HK-2 (cell line): ENCODE results near the gene CAGE1.
"Not testable (repeated sequence)": the region's sequence is repeated elsewhere in the genome, so short reads cannot be mapped to it uniquely, and the experiment has no call there.

Experiments used
- DNase-seq: peaks from one replicate; pipeline ENCODE4 v3.0.0-alpha.2; 2018; ENCODE audit not compliant: unreplicated experiment

Gene CAGE1

DNA sequence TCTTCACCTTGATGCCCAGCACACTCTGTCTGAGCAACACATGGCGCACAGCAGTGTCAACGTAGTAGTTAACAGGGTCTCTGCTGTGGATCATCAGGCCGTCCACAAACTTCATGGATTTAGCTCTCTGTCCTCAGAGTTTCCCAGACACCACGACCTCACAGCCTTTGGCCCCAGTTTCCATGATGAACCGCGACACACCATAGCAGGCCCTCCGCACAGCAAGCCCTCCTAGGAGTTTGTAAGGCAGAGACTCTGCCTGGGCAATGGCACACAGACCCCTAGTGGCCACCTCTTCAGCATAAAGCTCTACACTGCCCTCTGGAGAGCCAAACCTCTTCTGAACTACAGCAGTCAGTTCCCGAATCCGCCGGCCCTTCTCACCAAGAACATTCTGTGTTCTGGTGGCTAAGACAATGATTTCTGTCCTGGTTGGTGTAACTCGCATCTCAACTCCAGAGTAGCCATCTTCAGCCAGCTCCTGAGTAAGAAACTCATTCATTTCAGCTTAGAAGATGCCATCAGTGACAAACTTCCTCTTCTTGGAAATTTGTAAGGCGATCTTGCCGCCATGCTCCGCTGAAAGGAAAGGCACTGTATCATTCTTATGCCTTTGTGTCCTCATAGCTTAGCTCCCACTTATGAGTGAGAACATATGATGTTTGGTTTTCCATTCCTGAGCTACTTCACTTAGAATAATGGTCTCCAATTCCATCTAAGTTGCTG, 50.4 kb downstream of the CAGE1 start:
- not testable (repeated sequence) for DNase-seq

DNA sequence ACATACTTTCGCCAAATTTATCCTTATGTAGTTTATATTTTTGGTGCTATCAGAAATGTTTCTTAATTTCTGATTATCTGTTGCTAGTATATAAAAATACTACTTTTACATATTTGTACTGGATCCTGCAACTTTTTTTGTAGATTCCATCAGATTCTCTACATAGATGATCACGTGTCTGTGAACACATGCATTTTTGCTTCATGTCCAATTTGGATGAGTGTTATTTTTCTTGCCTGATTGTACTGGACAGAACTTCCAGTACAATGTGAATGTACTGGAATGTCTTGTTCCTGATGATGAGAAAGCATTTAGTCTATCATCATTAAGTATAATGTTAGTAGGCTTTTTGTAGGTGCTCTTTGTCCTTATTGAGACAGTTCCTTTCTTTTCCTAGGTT, 51.5 kb downstream of the CAGE1 start:
- no peak for DNase-seq

DNA sequence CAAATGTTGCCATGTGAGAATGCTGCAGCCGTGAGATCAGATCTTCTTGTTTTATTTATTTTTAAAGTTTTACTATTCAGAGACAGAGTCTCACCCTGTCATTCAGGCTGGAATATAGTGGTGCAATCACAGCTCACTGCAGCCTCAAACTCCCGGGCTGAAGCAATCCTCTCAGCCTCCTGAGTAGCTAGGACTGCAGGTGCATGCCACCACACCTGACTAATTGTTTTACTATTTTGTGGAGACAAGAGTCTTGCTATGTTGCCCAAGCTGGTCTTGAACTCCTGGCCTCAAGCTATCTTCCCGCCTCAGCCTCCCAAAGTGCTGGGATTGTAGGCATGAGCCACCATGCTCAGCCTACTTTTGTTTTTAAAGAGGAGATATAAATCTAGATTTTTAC, 54.0 kb downstream of the CAGE1 start:
- no peak for DNase-seq

DNA sequence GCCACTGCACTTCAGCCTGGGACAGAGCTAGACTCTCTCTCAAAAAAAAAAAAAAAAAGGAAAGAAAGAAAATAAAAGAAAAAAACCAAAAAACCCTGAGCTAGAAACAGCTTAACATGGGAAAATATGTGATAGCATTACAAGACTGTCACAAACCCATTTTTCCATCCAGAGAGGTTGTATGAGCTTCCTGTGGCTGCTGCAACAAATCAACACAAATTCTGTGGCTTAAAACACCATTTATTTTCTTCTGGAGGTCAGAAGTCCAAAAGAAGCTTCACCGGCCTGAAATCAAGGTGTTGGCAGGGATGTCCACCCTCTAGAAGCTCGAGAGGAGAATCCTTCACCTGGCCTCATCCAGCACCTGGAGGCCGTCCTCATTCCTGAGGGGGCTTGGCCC, 54.9 kb downstream of the CAGE1 start:
- no peak for DNase-seq

DNA sequence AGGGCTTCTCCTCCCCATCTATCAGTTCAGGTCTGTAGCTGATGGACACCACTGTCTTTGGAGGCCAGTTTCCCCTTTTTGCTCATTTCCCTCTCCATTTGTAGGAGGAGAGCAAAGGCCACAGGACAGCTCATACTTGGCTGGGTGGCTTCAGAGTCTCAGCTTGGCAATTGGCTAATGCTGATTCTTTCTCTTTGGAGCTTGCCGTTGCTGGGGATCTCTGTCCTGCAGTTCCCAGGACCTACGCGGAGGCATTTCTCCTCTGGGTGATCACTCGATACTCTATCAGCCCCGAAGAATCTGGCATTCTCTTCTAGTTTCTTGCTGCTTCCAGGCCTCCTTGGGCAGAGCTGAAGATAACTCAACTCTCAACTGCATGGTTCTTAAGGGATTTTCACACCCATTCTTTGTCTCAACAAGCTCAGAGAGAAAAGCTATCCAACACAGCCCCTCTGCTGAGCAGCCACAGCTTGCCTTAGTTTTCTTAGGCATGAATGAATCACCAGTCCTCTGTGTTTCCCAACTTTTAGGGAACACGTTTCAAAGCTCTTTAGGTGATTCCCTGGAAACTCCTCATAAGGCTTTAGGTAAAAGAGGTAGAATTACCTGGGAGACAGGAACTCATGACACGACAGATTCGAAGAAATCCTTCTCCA, 57.3 kb downstream of the CAGE1 start:
- no peak for DNase-seq

DNA sequence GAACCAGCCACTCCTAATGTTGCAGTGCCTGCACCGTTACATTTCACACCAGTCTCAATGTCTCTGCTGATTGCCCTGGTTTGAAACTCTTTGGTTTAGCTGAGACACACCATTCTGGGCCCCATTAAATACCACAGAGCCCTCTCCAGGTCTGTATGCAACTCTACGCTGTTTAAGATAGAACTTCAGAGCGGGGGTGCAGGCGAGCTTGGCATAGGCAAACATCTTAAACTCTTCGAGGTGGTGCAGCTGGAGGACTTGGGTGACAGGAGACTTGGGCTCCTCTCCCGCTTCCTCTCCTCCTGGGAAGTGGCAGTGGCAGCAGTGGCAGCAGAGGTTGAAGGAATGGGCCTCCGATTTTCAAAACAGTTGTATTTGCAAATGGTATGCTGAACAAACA, 58.1 kb downstream of the CAGE1 start:
- no peak for DNase-seq

DNA sequence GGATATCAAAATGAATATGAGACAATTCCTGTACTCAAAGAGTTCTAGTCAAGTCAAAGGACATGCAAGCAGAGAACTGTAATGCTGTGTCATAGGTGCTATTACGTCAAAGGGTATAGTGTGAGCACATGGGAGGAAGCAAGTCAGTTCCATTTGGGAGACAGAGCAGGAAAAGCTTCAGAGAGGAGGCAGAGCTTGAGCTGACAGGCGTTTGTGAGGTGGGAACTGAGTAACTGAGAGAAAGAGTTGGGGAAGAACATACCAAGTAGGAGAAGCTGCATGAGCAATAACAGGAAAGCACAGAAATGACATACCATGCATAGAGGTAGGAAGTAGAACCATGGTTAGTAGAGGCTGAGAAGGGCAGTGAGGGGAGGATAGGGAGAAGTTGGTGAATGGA, 61.3 kb downstream of the CAGE1 start:
- DNase-seq = no peak

DNA sequence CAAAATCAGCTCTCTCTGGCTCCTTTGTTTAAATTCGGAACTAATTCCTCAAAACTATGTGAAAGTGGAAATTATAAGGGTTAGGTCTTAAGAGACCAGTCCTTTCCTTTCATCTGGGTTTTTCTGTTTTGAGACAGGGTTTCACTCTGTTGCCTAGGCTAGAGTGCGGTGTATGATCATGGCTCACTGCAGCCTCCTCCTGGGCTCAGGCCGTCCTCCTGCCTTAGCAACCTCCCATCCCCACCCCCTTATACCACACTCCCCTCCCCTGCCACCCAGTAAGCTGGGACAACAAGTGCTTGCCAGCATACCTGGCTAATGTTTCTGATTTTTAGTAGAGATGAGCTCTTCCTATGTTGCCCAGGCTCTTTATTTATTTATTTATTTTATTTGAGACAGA, 63.8 kb downstream of the CAGE1 start:
- DNase-seq = no peak

DNA sequence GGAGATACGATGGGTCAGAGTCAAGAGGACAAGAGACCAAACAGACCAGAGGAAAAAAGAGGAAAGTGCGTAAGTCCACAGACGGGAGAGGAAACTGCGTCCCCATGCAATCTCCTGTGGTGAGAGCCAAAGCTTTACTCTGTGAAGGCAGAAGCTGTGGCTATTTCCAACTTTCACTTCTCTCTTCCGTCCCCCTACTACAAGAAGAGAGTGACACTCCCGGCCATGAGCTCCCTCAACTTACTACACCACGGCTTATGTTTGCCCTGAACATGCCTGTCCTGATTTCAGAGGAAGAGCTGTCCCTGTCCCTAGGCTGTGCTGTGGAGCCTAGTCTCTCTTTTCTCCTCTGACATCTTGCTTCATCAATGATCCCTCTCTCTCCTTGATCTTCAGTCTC, 65.0 kb downstream of the CAGE1 start:
- no peak for DNase-seq

DNA sequence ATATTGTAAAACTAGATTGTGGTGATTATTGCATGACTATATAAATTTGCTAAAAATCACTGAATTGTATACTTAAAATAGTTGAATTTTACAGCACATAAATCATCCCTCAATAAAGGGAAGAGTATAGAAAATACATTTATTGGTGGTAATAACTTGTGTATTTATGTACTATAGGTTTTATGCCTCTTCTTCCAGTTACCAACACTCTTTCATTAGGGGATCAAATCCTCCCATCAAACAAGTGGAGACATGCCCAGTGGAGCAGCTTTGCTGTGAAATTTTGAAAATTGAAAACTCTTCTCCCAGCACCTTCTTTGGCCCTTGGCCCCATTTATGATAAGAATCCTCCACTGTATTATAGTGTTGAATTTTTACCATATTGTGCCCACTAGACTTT, 66.5 kb downstream of the CAGE1 start:
- no peak for DNase-seq

DNA sequence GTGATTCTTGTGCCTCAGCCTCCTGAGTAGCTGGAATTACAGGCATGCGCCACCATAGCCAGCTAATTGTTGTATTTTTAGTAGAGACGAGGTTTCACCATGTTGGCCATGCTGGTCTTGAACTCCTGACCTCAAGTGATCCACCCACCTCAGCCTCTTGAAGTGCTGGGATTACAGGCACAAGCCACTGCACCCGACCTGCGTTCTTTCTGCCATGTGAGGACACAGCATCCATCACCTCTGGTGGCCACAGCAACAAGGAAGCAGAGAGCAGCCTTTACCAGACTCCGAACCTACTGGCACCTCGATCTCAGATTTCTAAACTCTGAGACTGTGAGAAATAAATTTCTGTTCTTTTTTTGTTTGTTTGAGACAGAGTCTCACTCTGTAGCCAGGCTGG, 67.7 kb downstream of the CAGE1 start:
- not testable (repeated sequence) for DNase-seq

DNA sequence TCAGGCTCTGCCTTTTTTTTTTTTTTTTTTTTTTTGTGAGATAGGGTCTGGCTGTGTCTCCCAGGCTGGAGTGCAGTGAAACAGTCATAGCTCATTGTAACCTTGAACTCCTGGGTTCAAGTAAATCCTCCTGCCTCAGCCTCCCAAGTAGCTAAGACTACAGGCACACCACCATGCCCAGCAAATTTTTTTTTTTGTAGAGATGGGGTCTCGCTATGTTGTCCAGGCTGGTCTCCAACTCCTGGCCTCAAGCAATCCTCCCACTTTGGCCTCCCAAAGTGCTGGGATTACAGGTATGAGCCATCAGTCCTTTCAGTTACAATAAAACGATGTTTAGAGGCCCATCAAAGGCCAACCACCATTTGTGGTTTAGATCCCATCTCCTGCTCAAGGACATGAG, 70.1 kb downstream of the CAGE1 start:
- DNase-seq = not testable (repeated sequence)

DNA sequence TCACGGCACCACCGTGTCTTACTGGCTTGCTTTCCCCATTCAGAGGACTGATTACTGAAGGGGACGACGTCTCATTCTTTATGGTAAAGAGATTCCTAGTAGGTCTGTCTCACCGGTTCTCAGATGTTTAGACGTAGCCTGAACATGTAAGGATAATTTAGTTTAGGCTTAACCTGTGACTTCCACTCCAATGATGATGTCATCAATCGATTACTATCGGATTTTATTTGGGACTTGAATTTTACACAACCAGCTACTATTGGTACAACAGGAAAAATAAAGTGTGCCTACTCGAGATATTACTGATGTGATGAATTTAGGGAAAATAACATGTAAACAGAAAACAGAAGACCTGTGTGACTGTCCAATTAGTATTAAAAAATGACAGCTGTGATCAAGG, 72.0 kb downstream of the CAGE1 start:
- no peak for DNase-seq

DNA sequence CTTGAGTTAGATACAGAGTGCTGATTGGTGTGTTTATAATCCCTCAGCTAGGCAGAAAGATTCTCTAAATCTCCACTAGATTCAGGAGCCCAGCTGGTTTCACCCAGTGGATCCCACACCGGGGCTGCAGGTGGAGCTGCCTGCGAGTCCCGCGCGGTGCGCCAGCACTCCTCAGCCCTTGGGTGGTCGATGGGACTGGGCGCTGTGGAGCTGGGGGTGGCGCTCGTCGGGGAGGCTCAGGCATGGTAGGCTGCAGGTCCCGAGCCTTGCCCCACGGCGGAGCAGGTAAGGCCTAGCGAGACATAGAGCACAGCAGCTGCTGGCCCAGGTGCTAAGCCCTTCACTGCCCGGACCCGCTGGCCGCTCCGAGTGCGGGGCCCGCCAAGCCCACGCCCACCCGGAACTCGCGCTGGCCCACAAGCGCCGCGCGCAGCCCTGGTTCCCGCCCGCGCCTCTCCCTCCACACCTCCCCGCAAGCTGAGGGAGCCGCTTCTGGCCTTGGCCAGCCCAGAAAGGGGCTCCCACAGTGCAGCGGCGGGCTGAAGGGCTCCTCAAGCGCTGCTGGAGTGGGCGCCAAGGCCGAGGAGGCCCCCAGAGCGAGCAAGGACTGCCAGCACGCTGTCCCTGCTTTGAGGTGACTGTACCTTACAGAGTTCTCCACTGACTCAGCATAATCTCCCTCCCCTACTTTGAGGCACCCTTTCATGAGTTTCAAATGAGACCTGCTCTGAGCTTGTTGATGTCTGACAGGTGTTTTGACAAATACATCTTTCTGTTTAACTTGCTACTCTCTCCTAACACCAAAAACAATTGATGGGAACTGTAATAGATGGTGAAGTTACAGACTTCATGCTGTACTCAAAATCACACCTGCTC, 72.6 kb downstream of the CAGE1 start:
- no peak for DNase-seq

DNA sequence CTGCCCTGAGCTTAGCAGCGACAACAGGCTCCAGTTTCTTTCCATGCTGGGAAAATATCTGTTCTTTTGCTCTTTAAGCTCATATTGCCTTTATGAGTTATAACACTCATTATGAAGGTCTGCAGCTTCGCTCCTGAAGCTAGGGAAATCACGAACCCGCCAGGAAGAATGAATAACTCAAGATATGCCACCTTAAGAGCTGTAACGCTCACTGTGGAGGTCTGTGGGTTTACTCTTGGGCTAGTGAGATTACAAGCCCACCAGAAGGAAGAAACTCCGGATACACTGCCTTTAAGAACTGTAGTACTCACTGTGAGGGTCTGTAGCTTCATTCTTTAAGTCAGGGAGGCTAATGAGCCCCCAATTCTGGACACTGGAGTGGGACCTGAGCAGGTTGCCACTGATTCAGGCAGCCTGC, 73.6 kb downstream of the CAGE1 start:
- DNase-seq = no peak

DNA sequence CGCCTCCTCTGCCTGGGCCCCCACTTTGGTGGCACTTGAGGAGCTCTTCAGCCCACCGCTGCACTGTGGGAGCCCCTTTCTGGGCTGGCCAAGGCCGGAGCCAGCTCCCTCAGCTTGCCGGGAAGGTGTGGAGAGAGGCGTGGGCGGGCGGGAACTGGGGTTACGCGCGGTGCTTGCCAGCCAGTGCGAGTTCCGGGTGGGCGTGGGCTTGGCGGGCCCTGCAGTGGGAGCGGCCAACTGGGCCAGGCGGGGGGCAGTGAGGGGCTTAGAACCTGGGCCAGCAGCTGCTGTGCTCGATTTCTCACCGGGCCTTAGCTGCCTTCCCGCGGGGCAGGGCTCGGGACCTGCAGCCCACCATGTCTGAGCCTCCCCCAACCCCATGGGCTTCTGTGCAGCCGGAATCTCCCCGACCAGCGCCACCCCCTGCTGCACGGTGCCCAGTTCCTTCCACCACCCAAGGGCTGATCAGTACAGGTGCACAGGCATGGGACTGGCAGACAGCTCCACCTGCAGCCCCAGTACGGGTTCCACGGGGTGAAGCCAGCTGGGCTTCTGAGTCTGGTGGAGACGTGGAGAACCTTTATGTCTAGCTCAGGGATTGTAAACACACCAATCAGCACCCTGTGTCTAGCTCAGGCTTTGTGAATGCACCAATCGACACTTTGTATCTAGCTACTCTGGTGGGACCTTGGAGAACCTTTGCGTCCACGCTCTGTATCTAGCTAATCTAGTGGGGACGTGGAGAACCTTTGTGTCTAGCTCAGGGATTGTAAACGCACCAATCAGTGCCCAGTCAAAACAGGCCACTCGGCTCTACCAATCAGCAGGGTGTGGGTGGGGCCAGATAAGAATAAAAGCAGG, 74.2 kb downstream of the CAGE1 start:
- DNase-seq = not testable (repeated sequence)

DNA sequence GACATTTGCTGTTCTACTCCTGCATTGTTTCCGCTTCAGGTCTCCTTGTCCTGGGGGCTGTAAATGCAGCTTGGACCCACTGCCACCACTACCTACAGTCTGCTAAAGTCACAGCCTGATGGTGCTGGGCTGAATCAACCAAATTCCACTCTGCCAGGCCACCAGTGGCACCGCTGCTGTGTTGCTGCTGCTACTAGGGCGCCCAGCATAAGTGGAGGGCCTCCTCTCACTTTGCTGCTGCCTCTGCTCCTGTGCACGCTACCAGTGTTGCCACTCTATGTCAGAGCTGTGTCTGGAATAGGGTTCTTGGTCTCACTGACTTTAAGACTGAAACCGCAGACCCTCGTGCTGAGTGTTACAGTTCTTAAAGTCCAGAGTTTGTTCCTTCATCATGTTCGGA, 75.1 kb downstream of the CAGE1 start:
- DNase-seq = no peak

DNA sequence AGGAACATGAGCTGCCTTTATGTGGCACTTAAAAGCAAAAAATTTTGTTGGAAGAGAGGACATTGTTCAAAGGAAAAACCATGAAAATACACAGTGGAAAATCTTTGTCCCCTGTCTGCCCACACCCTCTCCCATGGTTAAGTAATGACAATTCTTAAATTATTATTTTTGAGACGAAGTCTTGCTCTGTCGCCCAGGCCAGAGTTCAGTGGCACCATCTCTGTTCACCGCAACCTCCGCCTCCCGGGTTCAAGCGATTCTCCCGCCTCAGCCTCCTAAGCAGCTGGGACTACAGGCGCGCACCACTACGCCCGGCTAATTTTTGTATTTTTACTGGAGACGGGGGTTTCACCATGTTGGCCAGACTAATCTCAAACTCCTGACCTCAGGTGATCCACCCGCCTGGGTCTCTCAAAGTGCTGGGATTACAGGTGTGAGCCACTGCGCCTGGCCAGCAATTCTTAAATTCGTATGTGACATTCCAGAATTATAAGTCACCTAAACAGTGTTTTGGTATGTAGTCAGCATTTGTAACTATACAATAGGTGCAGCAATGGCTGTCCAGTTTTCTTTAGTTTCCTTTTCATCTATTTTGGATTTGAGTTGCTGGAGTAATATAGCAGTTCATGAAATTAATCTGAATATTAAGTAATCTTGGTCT, 75.9 kb downstream of the CAGE1 start:
- no peak for DNase-seq

DNA sequence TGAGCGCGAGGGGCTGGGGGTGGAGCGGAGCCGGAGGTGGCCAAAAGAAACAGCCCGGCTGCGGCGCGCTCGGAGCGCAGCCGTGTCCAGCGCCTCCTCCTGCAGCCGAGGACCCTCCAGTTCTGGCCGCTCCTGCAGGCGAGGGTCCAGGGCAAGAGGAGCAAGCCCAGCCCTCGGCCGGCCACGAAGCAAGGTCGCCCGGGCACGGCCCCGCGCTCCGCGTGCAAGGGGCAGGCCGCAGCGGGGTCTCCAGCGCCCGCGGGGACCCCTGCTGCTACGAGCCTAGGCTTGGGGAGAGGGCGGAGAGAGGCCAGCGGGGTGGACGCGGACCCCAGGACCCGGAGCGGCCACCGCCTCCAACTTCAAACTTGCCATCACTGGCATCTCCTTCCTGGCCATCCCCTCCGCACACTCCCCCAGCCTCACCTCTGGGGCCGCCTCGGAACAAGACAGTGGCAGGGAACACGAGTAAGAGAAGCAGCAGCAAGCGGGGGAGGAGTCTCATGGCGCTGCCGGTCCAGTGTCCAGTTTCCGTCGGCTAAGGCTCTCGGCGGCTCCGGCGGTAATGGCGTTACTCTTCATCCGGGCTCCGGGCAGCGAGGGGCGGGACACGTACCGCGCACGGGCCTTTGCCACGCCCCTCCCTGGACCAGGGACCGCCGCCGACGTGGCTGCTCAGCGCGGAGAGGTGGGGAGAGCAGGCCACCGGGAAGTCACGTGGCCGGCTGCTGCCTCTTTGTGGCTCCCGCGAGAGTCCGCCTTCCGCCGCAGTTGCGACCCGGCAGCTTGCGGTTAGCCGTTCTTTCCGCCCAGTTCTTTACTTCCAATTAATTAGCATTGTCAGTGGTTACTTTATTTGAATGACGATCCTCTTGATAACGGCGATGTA, 76.7 kb downstream of the CAGE1 start, which contains the start of gene SSR1:
SSR1 (minus strand) TSS at position 584 of the 889 bp plus-strand sequence; CDS start at position 505, 79 bp downstream.
- peak; percentile 96 for DNase-seq
